Measurements from ENCODE around the gene ZNF3. TPM values are rescaled to one million over a fixed set of nuclear protein-coding genes. Genes with fewer than 3 reads are reported as not detected.

Gene ZNF3
- polyA plus RNA-seq, 1 donor (not counting 4 experiments of a cell fraction or from before 2014, with no cell fraction given) = 16.8 TPM

DNA sequence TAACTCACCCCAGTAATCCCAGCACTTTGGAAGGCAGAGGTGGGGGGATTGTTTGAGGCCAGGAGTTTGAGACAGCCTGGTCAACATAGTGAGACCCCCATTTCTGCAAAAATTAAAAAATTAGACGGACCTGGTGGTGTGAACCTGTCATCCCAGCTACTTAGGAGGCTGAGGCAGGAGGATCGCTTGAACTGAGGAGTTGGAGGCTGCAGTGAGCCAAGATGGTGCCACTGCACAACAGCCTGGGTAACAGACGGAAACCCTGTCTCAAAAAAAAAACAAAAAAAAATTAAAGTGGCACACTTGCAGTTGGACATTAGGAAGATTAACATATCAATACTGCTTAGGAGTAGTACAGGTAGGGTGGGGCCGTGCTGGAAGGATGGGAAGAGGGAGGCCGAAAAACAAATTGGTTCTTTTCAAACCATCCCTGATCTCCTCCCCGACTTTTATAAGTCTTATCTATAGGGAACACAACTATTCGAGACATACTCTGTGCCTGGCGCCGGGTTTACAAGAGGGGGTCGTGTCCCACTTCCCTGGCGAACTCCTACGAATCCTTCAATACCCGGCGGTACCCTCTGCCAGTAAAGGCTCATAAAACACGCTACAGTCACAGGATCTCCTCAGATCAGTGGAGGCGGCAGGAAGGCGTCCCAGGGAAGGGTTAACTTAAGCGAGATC lies 37.0 kb upstream of the ZNF3 start:
- Histone ChIP-seq H3K79me2 (ENCODE audit: control insufficient read depth, insufficient read depth, low read length) (peaks cover 15% of the 10 kb centered on the region), H3K27ac (ENCODE audit: control insufficient read depth, insufficient read depth, low read length) (peak overlapping the region; percentile 94), H3K9me1 (ENCODE audit: control insufficient read depth, extremely low read depth, insufficient read depth, low read length) (no peaks in the 10 kb centered on the region), H3K4me2 (ENCODE audit: control insufficient read depth, extremely low read depth, insufficient read depth, low read depth, low read length) (peak overlapping the region; percentile 92), H3K4me3 (ENCODE audit: control insufficient read depth in 2 of 3, extremely low read depth in 1 of 3, insufficient read depth in 2 of 3, low read depth in 1 of 3, low read length in 3 of 3) (peak overlapping the region; percentile 69 to 97 (median 81)), H3K4me1 (ENCODE audit: control insufficient read depth, extremely low read depth, insufficient read depth, low read length) (peaks cover 10% of the 10 kb centered on the region), H2AFZ (ENCODE audit: control insufficient read depth, low read length) (peak overlapping the region; percentile 98), H3K9ac (ENCODE audit: control insufficient read depth, extremely low read depth, insufficient read depth, low read length) (peak overlapping the region; percentile 73), H3K9me3 (ENCODE audit: control insufficient read depth, low read depth, low read length) (no peaks in the 10 kb centered on the region), H3K27me3 (ENCODE audit: control insufficient read depth, extremely low read depth, insufficient read depth, low read length) (no peaks in the 10 kb centered on the region), H3K36me3 (ENCODE audit: control insufficient read depth in 2 of 2, extremely low read depth in 1 of 2, insufficient read depth in 2 of 2, low read length in 2 of 2) (peaks cover 3 to 7% of the 10 kb centered on the region in 2 experiments), H4K20me1 (ENCODE audit: control insufficient read depth, extremely low read depth, insufficient read depth, low read length) (peaks cover 3% of the 10 kb centered on the region)
- no peak for DNase-seq (ENCODE audit: low read depth, low spot score)
- FAIRE-seq = no peak
- TF ChIP-seq, protein P1, sequence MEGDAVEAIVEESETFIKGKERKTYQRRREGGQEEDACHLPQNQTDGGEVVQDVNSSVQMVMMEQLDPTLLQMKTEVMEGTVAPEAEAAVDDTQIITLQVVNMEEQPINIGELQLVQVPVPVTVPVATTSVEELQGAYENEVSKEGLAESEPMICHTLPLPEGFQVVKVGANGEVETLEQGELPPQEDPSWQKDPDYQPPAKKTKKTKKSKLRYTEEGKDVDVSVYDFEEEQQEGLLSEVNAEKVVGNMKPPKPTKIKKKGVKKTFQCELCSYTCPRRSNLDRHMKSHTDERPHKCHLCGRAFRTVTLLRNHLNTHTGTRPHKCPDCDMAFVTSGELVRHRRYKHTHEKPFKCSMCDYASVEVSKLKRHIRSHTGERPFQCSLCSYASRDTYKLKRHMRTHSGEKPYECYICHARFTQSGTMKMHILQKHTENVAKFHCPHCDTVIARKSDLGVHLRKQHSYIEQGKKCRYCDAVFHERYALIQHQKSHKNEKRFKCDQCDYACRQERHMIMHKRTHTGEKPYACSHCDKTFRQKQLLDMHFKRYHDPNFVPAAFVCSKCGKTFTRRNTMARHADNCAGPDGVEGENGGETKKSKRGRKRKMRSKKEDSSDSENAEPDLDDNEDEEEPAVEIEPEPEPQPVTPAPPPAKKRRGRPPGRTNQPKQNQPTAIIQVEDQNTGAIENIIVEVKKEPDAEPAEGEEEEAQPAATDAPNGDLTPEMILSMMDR (optimal IDR thresholded peaks at IDR 0.05 in 1 of 3, IDR thresholded peaks at IDR 0.05 in 1 of 3, conservative IDR thresholded peaks at IDR 0.05 in 1 of 3; ENCODE audit: extremely low read depth in 1 of 3, insufficient read depth in 2 of 3, low read length in 3 of 3) = no peak
- no peak for TF ChIP-seq EZH2 (IDR thresholded peaks at IDR 0.05; ENCODE audit: low read length)
- dilution Hi-C loops (cut with MboI; ENCODE audit: extremely low pct_ligation_motif_present, low sequenced_read_pairs) = no loop called here

DNA sequence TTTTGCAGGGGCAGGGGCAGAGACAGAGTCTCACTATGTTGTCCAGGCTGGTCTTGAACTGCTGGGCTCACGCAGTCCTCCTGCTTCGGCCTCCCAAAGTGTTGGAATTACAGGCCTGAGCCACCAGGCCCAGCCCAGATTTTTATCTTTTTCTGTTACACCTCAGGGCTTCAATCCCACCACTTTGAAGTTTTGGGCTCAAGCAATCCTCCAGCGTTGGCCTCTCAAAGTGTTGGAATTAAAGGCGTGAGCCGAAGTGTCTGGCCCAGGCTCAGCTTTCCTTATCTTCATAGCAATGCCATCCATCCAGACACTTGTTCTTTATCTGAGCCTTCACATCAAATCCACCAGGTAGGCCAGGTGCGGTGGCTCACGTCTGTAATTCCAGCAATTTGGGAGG lies 33.5 kb upstream of the ZNF3 start:
- dilution Hi-C loops (cut with MboI; ENCODE audit: extremely low pct_ligation_motif_present, low sequenced_read_pairs) = no loop called here
- Histone ChIP-seq H3K27ac (ENCODE audit: control insufficient read depth, insufficient read depth, low read length) (no peak overlapping the region), H3K27me3 (ENCODE audit: control insufficient read depth, extremely low read depth, insufficient read depth, low read length) (no peaks in the 10 kb centered on the region), H3K9ac (ENCODE audit: control insufficient read depth, extremely low read depth, insufficient read depth, low read length) (no peak overlapping the region), H3K36me3 (ENCODE audit: control insufficient read depth in 2 of 2, extremely low read depth in 1 of 2, insufficient read depth in 2 of 2, low read length in 2 of 2) (peaks cover 12 to 13% of the 10 kb centered on the region in 2 experiments), H3K4me3 (ENCODE audit: control insufficient read depth in 2 of 3, extremely low read depth in 1 of 3, insufficient read depth in 2 of 3, low read depth in 1 of 3, low read length in 3 of 3) (no peak overlapping the region), H3K9me3 (ENCODE audit: control insufficient read depth, low read depth, low read length) (no peaks in the 10 kb centered on the region), H2AFZ (ENCODE audit: control insufficient read depth, low read length) (no peak overlapping the region), H3K4me1 (ENCODE audit: control insufficient read depth, extremely low read depth, insufficient read depth, low read length) (peaks cover 3% of the 10 kb centered on the region), H4K20me1 (ENCODE audit: control insufficient read depth, extremely low read depth, insufficient read depth, low read length) (peaks cover 3% of the 10 kb centered on the region), H3K9me1 (ENCODE audit: control insufficient read depth, extremely low read depth, insufficient read depth, low read length) (no peaks in the 10 kb centered on the region), H3K79me2 (ENCODE audit: control insufficient read depth, insufficient read depth, low read length) (peaks cover 9% of the 10 kb centered on the region), H3K4me2 (ENCODE audit: control insufficient read depth, extremely low read depth, insufficient read depth, low read depth, low read length) (no peak overlapping the region)
- DNase-seq (ENCODE audit: low read depth, low spot score) (no peak), FAIRE-seq (no peak)
- no peak for TF ChIP-seq EZH2 (IDR thresholded peaks at IDR 0.05; ENCODE audit: low read length)
- TF ChIP-seq, protein P1 (optimal IDR thresholded peaks at IDR 0.05 in 1 of 3, IDR thresholded peaks at IDR 0.05 in 1 of 3, conservative IDR thresholded peaks at IDR 0.05 in 1 of 3; ENCODE audit: extremely low read depth in 1 of 3, insufficient read depth in 2 of 3, low read length in 3 of 3) = no peak

Data from keratinocyte (primary cell).